Neural cell (in vitro differentiated cells): ENCODE measurements around the gene CD300A. TPM values are rescaled to one million over a fixed set of nuclear protein-coding genes. Genes with fewer than 3 reads are reported as not detected.

Source experiments
- H2AFZ ChIP-seq: fragments of 200-600, 300-800 bp; sonication (generic), shearing (Covaris generic); 2 replicates; pipeline ENCODE4 v1.6.0; 2014; ENCODE audit warnings: low read depth, mild to moderate bottlenecking, antibody characterized with exemption, low read length, moderate library complexity
- H3F3A ChIP-seq: fragments of 200-600 bp; shearing (Covaris generic); 2 replicates; pipeline ENCODE4 v1.6.1; 2016; ENCODE audit warnings: mild to moderate bottlenecking, moderate library complexity, mixed read lengths, antibody characterized with exemption, low read length; ENCODE audit not compliant: insufficient read depth, poor library complexity, severe bottlenecking
- H3K27ac ChIP-seq: fragments of 200-600, 300-800 bp; sonication (generic), shearing (Covaris generic); 2 replicates; pipeline ENCODE4 v1.5.1; 2014; ENCODE audit warnings: mild to moderate bottlenecking, low read length, moderate library complexity
- H3K27me3 ChIP-seq: fragments of 300-800, 200-600 bp; sonication (generic), shearing (Covaris generic); 2 replicates; pipeline ENCODE4 v1.6.0; 2014; ENCODE audit warnings: mild to moderate bottlenecking, low read depth, low read length, moderate library complexity; ENCODE audit not compliant: insufficient read depth
- H3K36me3 ChIP-seq: fragments of 300-800, 200-600 bp; sonication (generic), shearing (Covaris generic); 2 replicates; pipeline ENCODE4 v1.5.1; 2014; ENCODE audit warnings: mild to moderate bottlenecking, antibody characterized with exemption, low read length, moderate library complexity; ENCODE audit not compliant: insufficient read depth
- H3K4me2 ChIP-seq: fragments of 300-800, 200-600 bp; sonication (generic), shearing (Covaris generic); 2 replicates; pipeline ENCODE4 v1.6.0; 2014; ENCODE audit warnings: mild to moderate bottlenecking, low read length
- H3K4me3 ChIP-seq: fragments of 300-800, 200-600 bp; sonication (generic), shearing (Covaris generic); 2 replicates; pipeline ENCODE4 v1.5.1; 2014; ENCODE audit warnings: mild to moderate bottlenecking, low read length, moderate library complexity
- H3K79me2 ChIP-seq: fragments of 200-600 bp; shearing (Covaris generic); replicated peaks from 2 replicates; pipeline ENCODE4 v1.6.0; 2014; ENCODE audit warnings: mild to moderate bottlenecking, low read length, moderate library complexity; ENCODE audit not compliant: insufficient read depth
- H3K9ac ChIP-seq: fragments of 300-800, 200-600 bp; sonication (generic), shearing (Covaris generic); 2 replicates; pipeline ENCODE4 v1.6.1; 2016; ENCODE audit warnings: mild to moderate bottlenecking, low read length, mixed read lengths
- H3K9me2 ChIP-seq: fragments of 200-600 bp; shearing (Covaris generic); 2 replicates; pipeline ENCODE4 v1.6.1; 2016; ENCODE audit warnings: mild to moderate bottlenecking, low read length, mixed read lengths; ENCODE audit not compliant: insufficient read depth
- H3K9me3 ChIP-seq: fragments of 200-600, 300-800 bp; sonication (generic), shearing (Covaris generic); 2 replicates; pipeline ENCODE4 v1.6.1; 2016; ENCODE audit warnings: mild to moderate bottlenecking, mixed run types, low read length, moderate library complexity, mixed read lengths
- H4K20me1 ChIP-seq: fragments of 200-600 bp; shearing (Covaris generic); 2 replicates; pipeline ENCODE4 v1.6.1; 2016; ENCODE audit warnings: mild to moderate bottlenecking, mixed run types; ENCODE audit not compliant: insufficient read depth
- CTCF ChIP-seq: fragments of 450-650 bp; IDR thresholded peaks from 2 replicates; pipeline ENCODE4 v1.5.1; 2014; ENCODE audit warnings: antibody characterized with exemption, mild to moderate bottlenecking, moderate library complexity; ENCODE audit not compliant: poor library complexity, severe bottlenecking
- EP300 ChIP-seq: fragments of 450-650 bp; conservative IDR thresholded peaks from 2 replicates; pipeline ENCODE4 v1.6.1; 2014; ENCODE audit warnings: antibody characterized with exemption, mild to moderate bottlenecking, moderate library complexity; ENCODE audit not compliant: poor library complexity, severe bottlenecking
- EZH2 ChIP-seq: fragments of 200-600, 300-800 bp; shearing (Covaris generic), sonication (generic); IDR thresholded peaks from 2 replicates; pipeline ENCODE4 v1.6.1; 2014; ENCODE audit warnings: antibody characterized with exemption, low read length, borderline replicate concordance, mild to moderate bottlenecking; ENCODE audit not compliant: insufficient read depth, poor library complexity, severe bottlenecking
- MXI1 ChIP-seq: fragments of 450-650 bp; conservative IDR thresholded peaks from 2 replicates; pipeline ENCODE4 v1.6.1; 2014; ENCODE audit warnings: antibody characterized with exemption, mild to moderate bottlenecking; ENCODE audit not compliant: poor library complexity, severe bottlenecking
- POLR2AphosphoS5 ChIP-seq: IDR thresholded peaks from 2 replicates; pipeline ENCODE4 v1.6.1; 2012
- RAD21 ChIP-seq: fragments of 450-650 bp; conservative IDR thresholded peaks from 2 replicates; pipeline ENCODE4 v1.6.1; 2014; ENCODE audit warnings: antibody characterized with exemption, mild to moderate bottlenecking, moderate library complexity
- REST ChIP-seq: IDR thresholded peaks from 2 replicates; pipeline ENCODE4 v1.6.1; 2012; ENCODE audit warnings: borderline replicate concordance
- SMC3 ChIP-seq: fragments of 450-650 bp; conservative IDR thresholded peaks from 2 replicates; pipeline ENCODE4 v1.6.1; 2014; ENCODE audit warnings: antibody characterized with exemption, mild to moderate bottlenecking, moderate library complexity; ENCODE audit not compliant: poor library complexity
- TAF1 ChIP-seq: IDR thresholded peaks from 2 replicates; pipeline ENCODE4 v1.6.1; 2012; ENCODE audit warnings: low read depth
- polyA minus RNA-seq: library from RNA; depleted of rRNA, polyadenylated mRNA; stranded (reverse); fragments of >200 nt; gene quantifications from 2 replicates; pipeline ENCODE4 v1.2.3, GENCODE V29; 2014
- polyA plus RNA-seq: library from polyadenylated mRNA; depleted of rRNA; stranded (reverse); fragments of >200 nt; gene quantifications from 2 replicates; pipeline ENCODE4 v1.2.3, GENCODE V29; 2014

The CD300A gene
- polyA plus RNA-seq (0.35 TPM in 1 of 2 replicates, not detected in the other), polyA minus RNA-seq (not detected in 2 replicates)

GRCh38 chr17:74466111-74466827 is at the start of gene CD300A:
Gene CD300A (plus strand): TSS chr17:74466634. CDS start chr17:74466704, 70 bp downstream.
- Histone ChIP-seq H3K4me3 (no peak within 1 kb of the TSS), H3K27me3 (peaks cover 26% of the 10 kb centered on the region), H3K4me2 (no peak within 1 kb of the TSS), H3F3A (no peaks in the 10 kb centered on the region), H4K20me1 (no peaks in the 10 kb centered on the region), H3K9me2 (no peaks in the 10 kb centered on the region), H2AFZ (no peak within 1 kb of the TSS), H3K27ac (no peak within 1 kb of the TSS), H3K79me2 (no peaks in the 10 kb centered on the region), H3K36me3 (no peaks in the 10 kb centered on the region), H3K9ac (no peak within 1 kb of the TSS), H3K9me3 (no peaks in the 10 kb centered on the region)
- no peak for TF ChIP-seq EZH2
- TF ChIP-seq SMC3 = no peak
- TF ChIP-seq TAF1 = no peak
- TF ChIP-seq POLR2AphosphoS5 = no peak
- no peak for TF ChIP-seq RAD21
- no peak for TF ChIP-seq REST
- no peak for TF ChIP-seq EP300

- Histone ChIP-seq H3K9me3 (no peaks in the 10 kb centered on the region), H2AFZ (no peak overlapping the region), H3K4me3 (no peak overlapping the region), H3K4me2 (no peak overlapping the region), H3K79me2 (no peaks in the 10 kb centered on the region), H3K36me3 (no peaks in the 10 kb centered on the region), H3F3A (no peaks in the 10 kb centered on the region), H4K20me1 (no peaks in the 10 kb centered on the region), H3K9me2 (no peaks in the 10 kb centered on the region), H3K27me3 (no peaks in the 10 kb centered on the region), H3K27ac (no peak overlapping the region), H3K9ac (no peak overlapping the region)
- TF ChIP-seq EP300 (no peak), EZH2 (no peak), REST (no peak), MXI1 (no peak), TAF1 (no peak), CTCF (no peak), POLR2AphosphoS5 (no peak), RAD21 (no peak), SMC3 (no peak)
These were observed 49.0 kb upstream of the CD300A start for GRCh38 chr17:74417178-74418045.
